Trophoblast cell (in vitro differentiated cells and primary cell): Measurements from ENCODE around the gene CTXN1.

Experiments used
- DNase-seq, 2 donors: peaks; one replicate each; pipeline ENCODE4 v3.0.0-alpha.2; 2016
- H2AFZ ChIP-seq: 2 replicates; pipeline ENCODE4 v1.6.1; 2013; ENCODE audit warnings: low read length, moderate library complexity, mild to moderate bottlenecking; ENCODE audit not compliant: insufficient read depth, poor library complexity
- H2AK5ac ChIP-seq: 2 replicates; pipeline ENCODE4 v1.6.1; 2013; ENCODE audit warnings: mild to moderate bottlenecking, low read length
- H2BK120ac ChIP-seq: 2 replicates; pipeline ENCODE4 v1.6.1; 2013; ENCODE audit warnings: low read length, mild to moderate bottlenecking, moderate library complexity; ENCODE audit not compliant: insufficient read depth, poor library complexity
- H2BK12ac ChIP-seq: 2 replicates; pipeline ENCODE4 v1.6.1; 2013; ENCODE audit warnings: mild to moderate bottlenecking, low read length, moderate library complexity
- H2BK5ac ChIP-seq: 2 replicates; pipeline ENCODE4 v1.6.1; 2013; ENCODE audit warnings: low read length, low read depth, moderate library complexity, mild to moderate bottlenecking; ENCODE audit not compliant: poor library complexity
- H3K14ac ChIP-seq: 2 replicates; pipeline ENCODE4 v1.6.1; 2013; ENCODE audit warnings: mild to moderate bottlenecking, low read length
- H3K18ac ChIP-seq: 2 replicates; pipeline ENCODE4 v1.6.1; 2013; ENCODE audit warnings: mild to moderate bottlenecking, low read length
- H3K23ac ChIP-seq: 2 replicates; pipeline ENCODE4 v1.6.1; 2013; ENCODE audit warnings: low read length
- H3K27ac ChIP-seq: 2 replicates; pipeline ENCODE4 v1.5.1; 2013; ENCODE audit warnings: low read depth, mild to moderate bottlenecking, inconsistent platforms, low read length, moderate library complexity
- H3K27me3 ChIP-seq: 2 replicates; pipeline ENCODE4 v1.6.1; 2013; ENCODE audit warnings: inconsistent platforms, mild to moderate bottlenecking, low read length, moderate library complexity; ENCODE audit not compliant: insufficient read depth
- H3K36me3 ChIP-seq, 2 experiments: 1 replicate in 1 of 2; 2 replicates in 1 of 2; pipeline ENCODE4 v1.6.1; 2013; ENCODE audit warnings: low read length in 2 of 2, mild to moderate bottlenecking in 2 of 2, moderate library complexity in 1 of 2; ENCODE audit not compliant: insufficient read depth in 2 of 2, control insufficient read depth in 1 of 2
- H3K4ac ChIP-seq: 2 replicates; pipeline ENCODE4 v1.6.1; 2013; ENCODE audit warnings: low read depth, mild to moderate bottlenecking, low read length, moderate library complexity
- H3K4me1 ChIP-seq, 2 experiments: 1 replicate in 1 of 2; 2 replicates in 1 of 2; pipeline ENCODE4 v1.6.1; 2013; ENCODE audit warnings: low read length in 2 of 2, mild to moderate bottlenecking in 2 of 2, moderate library complexity in 1 of 2; ENCODE audit not compliant: insufficient read depth in 2 of 2, control insufficient read depth in 1 of 2
- H3K4me2 ChIP-seq: 2 replicates; pipeline ENCODE4 v1.6.1; 2013; ENCODE audit warnings: inconsistent platforms, mild to moderate bottlenecking, low read length, moderate library complexity
- H3K4me3 ChIP-seq: 2 replicates; pipeline ENCODE4 v1.5.1; 2013; ENCODE audit warnings: mild to moderate bottlenecking, low read depth, low read length, inconsistent platforms
- H3K79me1 ChIP-seq: one replicate; pipeline ENCODE4 v1.6.1; 2013; ENCODE audit warnings: low read length
- H3K79me2 ChIP-seq: 2 replicates; pipeline ENCODE4 v1.6.1; 2013; ENCODE audit warnings: low read length, mild to moderate bottlenecking; ENCODE audit not compliant: control insufficient read depth, insufficient read depth, poor library complexity
- H3K9ac ChIP-seq: 2 replicates; pipeline ENCODE4 v1.6.1; 2013; ENCODE audit warnings: mild to moderate bottlenecking, low read length
- H3K9me3 ChIP-seq: 2 replicates; pipeline ENCODE4 v1.6.1; 2013; ENCODE audit warnings: low read depth, mild to moderate bottlenecking, control low read depth, inconsistent platforms, low read length; ENCODE audit not compliant: insufficient read depth
- H4K12ac ChIP-seq: 2 replicates; pipeline ENCODE4 v1.6.1; 2013; ENCODE audit warnings: low read depth, mild to moderate bottlenecking, low read length, moderate library complexity
- H4K8ac ChIP-seq: 2 replicates; pipeline ENCODE4 v1.6.1; 2013; ENCODE audit warnings: low read depth, mild to moderate bottlenecking, low read length, moderate library complexity
- H4K91ac ChIP-seq: one replicate; pipeline ENCODE4 v1.6.1; 2013; ENCODE audit warnings: low read depth, mild to moderate bottlenecking, low read length, moderate library complexity
- WGBS: extraction: QIAGEN DNeasy Blood & Tissue Kit; methylation state at CpG from one replicate; pipeline ENCODE4 v1.1.7; 2013; ENCODE audit warnings: missing lambda C conversion rate; ENCODE audit not compliant: insufficient read length, insufficient coverage; ENCODE audit errors: extremely low coverage; 5-methylcytosine and 5-hydroxymethylcytosine counted together

CTXN1 gene

DNA sequence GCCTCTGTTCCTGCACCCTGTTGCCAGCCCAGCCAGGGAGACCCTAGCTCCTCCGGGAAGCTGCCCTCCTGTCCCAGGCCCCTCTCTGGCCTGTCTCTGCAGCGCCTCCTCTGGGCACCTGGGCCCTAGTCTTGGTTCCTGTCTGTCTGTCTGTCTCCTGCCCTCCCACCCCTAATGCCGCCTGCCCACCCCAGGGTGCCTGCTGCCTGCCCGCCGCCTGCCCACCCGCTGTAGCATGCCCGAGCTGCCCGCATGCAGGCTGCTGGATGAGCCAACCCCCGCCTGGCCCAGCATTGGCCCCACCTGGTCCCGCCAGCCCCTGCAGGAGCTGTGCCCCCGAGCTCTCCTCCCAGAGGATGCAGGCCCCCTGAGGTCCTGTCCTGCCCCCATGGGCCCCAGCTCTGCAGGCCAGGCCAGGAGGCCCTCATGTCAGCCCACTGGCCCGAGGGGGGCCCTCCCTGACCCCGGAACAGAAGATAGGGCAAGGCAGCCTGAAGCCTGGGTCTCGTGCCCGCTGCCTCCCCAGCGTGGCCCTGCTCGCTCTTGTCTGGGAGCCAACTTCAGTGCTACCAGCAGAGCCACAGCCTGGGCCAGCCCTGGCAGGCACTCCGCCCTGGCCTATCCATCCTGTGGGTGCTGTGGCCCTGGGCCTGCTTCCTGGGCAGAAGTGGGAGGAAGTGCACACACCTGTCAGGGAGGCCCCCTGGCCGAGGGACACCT, 17.0 kb downstream of the CTXN1 start:
- H3K27me3 ChIP-seq: no peaks in the 10 kb centered on the region
- DNase-seq: no peak
- H2BK5ac ChIP-seq: no peak overlapping the region
- H3K79me2 ChIP-seq: peaks cover 10% of the 10 kb centered on the region
- H3K4me1 ChIP-seq: peaks cover 6 to 8% of the 10 kb centered on the region in 2 experiments
- no peak overlapping the region for H3K23ac ChIP-seq
- no peak overlapping the region for H3K4me3 ChIP-seq
- no CpG with 5 or more reads among the region's 19 CpGs for WGBS
- no peak overlapping the region for H2AK5ac ChIP-seq
- H2BK12ac ChIP-seq: no peak overlapping the region
- H3K9me3 ChIP-seq: no peaks in the 10 kb centered on the region
- H3K14ac ChIP-seq: no peak overlapping the region
- no peak overlapping the region for H3K18ac ChIP-seq
- H2BK120ac ChIP-seq: no peak overlapping the region
- H3K4me2 ChIP-seq: no peak overlapping the region
- no peak overlapping the region for H3K9ac ChIP-seq
- no peak overlapping the region for H2AFZ ChIP-seq
- no peak overlapping the region for H3K4ac ChIP-seq
- no peak overlapping the region for H4K8ac ChIP-seq
- H4K91ac ChIP-seq: no peak overlapping the region
- H3K36me3 ChIP-seq: peaks cover 43 to 48% of the 10 kb centered on the region in 2 experiments
- no peak overlapping the region for H3K27ac ChIP-seq
- H4K12ac ChIP-seq: no peak overlapping the region
- H3K79me1 ChIP-seq: peaks cover 7% of the 10 kb centered on the region

DNA sequence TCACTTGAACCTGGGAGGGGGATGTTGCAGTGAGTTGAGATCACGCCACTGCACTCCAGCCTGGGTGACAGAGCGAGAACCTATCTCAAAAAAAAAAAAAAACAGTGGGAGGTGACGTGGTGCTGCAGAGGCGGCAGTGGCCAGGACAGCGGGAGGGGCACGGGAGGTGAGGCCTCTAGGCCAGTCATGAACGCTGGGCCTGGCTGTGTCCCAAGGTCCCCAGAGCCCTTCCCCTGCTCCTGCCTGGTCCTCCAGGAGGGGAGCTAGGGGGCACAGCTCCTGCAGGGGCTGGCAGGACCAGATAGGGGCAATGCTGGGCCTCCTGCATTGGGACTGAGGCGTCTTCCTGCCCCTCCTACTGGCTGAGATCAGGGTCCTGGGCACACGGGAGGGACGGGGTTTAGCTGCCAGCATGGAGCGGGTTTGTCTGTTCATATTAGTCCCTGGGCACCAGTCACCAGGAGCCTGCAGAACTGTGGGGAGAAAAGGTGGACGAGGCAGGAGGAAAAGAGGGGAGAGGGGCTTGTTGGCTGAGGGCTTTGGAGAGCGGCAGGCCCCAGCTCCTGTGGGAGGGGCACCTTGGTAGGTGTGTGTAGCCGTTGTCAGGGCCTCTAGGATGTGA, 17.7 kb downstream of the CTXN1 start:
- peaks cover 43 to 45% of the 10 kb centered on the region in 2 experiments for H3K36me3 ChIP-seq
- no CpG with 5 or more reads among the region's 14 CpGs for WGBS

DNA sequence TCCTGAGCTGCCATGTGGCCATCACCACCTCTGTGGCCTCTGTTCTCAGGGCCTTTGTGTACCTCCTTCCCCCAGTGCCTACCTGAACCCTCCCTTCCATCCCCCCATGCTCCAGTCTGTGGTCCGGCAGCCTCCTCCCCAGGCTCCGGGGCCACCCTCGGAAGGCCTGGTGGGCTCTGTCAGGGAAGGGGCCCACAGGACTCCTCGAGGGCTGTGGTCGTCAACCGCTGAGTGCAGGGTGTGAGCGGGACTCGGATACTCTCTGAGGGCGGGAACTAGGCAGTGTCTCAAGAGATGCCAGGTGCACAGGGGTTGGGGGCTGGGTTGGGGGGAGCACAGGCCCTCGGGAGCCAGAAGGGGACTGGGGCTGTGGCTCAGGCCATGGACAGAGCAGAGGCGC, 18.4 kb downstream of the CTXN1 start:
- peaks cover 40% of the 10 kb centered on the region in 2 experiments for H3K36me3 ChIP-seq
- H2AK5ac ChIP-seq: no peak overlapping the region
- peaks cover 2% of the 10 kb centered on the region for H3K9me3 ChIP-seq
- H3K18ac ChIP-seq: no peak overlapping the region
- no peak overlapping the region for H3K9ac ChIP-seq
- peaks cover 17% of the 10 kb centered on the region for H3K79me2 ChIP-seq
- no peak overlapping the region for H4K91ac ChIP-seq
- H3K23ac ChIP-seq: no peak overlapping the region
- WGBS: no CpG with 5 or more reads among the region's 11 CpGs
- no peak overlapping the region for H2BK12ac ChIP-seq
- H3K4me2 ChIP-seq: no peak overlapping the region
- H3K79me1 ChIP-seq: peaks cover 16% of the 10 kb centered on the region
- no peak overlapping the region for H3K27ac ChIP-seq
- H3K14ac ChIP-seq: no peak overlapping the region
- H2BK5ac ChIP-seq: no peak overlapping the region
- no peak overlapping the region for H2AFZ ChIP-seq
- no peak overlapping the region for H4K12ac ChIP-seq
- no peak overlapping the region for H3K4ac ChIP-seq
- H2BK120ac ChIP-seq: no peak overlapping the region
- H3K4me1 ChIP-seq: peaks cover 12 to 15% of the 10 kb centered on the region in 2 experiments
- no peaks in the 10 kb centered on the region for H3K27me3 ChIP-seq
- H4K8ac ChIP-seq: no peak overlapping the region
- no peak for DNase-seq
- no peak overlapping the region for H3K4me3 ChIP-seq

More for the DNA sequence above, 17.7 kb downstream of the CTXN1 start:
- Histone ChIP-seq H3K9ac (no peak overlapping the region), H3K27me3 (no peaks in the 10 kb centered on the region), H4K8ac (no peak overlapping the region), H3K4me1 (peaks cover 6 to 9% of the 10 kb centered on the region in 2 experiments), H3K79me1 (peaks cover 11% of the 10 kb centered on the region), H3K18ac (no peak overlapping the region), H2BK120ac (no peak overlapping the region), H3K14ac (no peak overlapping the region), H3K4me3 (no peak overlapping the region), H3K9me3 (no peaks in the 10 kb centered on the region), H4K12ac (no peak overlapping the region), H2BK5ac (no peak overlapping the region), H3K79me2 (peaks cover 13% of the 10 kb centered on the region), H3K23ac (no peak overlapping the region), H3K27ac (no peak overlapping the region), H2BK12ac (no peak overlapping the region), H2AFZ (no peak overlapping the region), H2AK5ac (no peak overlapping the region), H3K4me2 (no peak overlapping the region), H4K91ac (no peak overlapping the region), H3K4ac (no peak overlapping the region)
- no peak for DNase-seq

DNA sequence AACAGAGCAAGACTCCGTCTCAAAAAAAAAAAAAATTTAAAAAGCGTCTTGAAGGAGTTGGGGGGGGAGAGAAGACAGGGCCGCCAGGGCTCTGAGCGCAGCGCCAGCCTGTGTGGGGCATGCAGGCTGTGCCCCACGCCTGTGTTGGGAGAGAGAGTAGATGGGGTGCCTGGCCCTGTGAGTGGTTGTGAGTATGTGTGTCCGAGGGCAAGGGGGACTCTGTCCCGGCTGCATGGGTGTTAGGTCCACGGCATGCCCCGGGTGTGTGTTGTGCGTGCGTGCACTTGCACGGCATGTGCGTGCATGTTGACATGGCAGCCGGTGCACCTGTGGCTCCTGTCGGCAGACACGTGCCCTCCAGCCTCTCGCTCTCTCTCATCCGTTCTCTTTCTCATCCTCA, 18.8 kb downstream of the CTXN1 start:
- peaks cover 2% of the 10 kb centered on the region for H3K9me3 ChIP-seq
- no peaks in the 10 kb centered on the region for H3K27me3 ChIP-seq
- no peak overlapping the region for H3K27ac ChIP-seq
- DNase-seq: no peak
- H3K4me1 ChIP-seq: peaks cover 13 to 15% of the 10 kb centered on the region in 2 experiments
- H4K91ac ChIP-seq: no peak overlapping the region
- H2BK12ac ChIP-seq: no peak overlapping the region
- no CpG with 5 or more reads among the region's 19 CpGs for WGBS
- peaks cover 16% of the 10 kb centered on the region for H3K79me1 ChIP-seq
- no peak overlapping the region for H3K14ac ChIP-seq
- H3K18ac ChIP-seq: no peak overlapping the region
- no peak overlapping the region for H3K4ac ChIP-seq
- H3K23ac ChIP-seq: no peak overlapping the region
- no peak overlapping the region for H4K12ac ChIP-seq
- H3K36me3 ChIP-seq: peaks cover 37% of the 10 kb centered on the region in 2 experiments
- no peak overlapping the region for H3K4me2 ChIP-seq
- no peak overlapping the region for H4K8ac ChIP-seq
- H2BK120ac ChIP-seq: no peak overlapping the region
- no peak overlapping the region for H3K4me3 ChIP-seq
- no peak overlapping the region for H3K9ac ChIP-seq
- H3K79me2 ChIP-seq: peaks cover 17% of the 10 kb centered on the region
- H2AK5ac ChIP-seq: no peak overlapping the region
- H2BK5ac ChIP-seq: no peak overlapping the region
- no peak overlapping the region for H2AFZ ChIP-seq
